NCI-H526 treated with DMSO at 0.1 percent for 48 hours (cell line): ENCODE measurements around the gene RHBDL1.

Source experiments
- DNase-seq: peaks from one replicate; lab custom pipeline; 2025; lab: John Stamatoyannopoulos, UW

Gene RHBDL1

DNA sequence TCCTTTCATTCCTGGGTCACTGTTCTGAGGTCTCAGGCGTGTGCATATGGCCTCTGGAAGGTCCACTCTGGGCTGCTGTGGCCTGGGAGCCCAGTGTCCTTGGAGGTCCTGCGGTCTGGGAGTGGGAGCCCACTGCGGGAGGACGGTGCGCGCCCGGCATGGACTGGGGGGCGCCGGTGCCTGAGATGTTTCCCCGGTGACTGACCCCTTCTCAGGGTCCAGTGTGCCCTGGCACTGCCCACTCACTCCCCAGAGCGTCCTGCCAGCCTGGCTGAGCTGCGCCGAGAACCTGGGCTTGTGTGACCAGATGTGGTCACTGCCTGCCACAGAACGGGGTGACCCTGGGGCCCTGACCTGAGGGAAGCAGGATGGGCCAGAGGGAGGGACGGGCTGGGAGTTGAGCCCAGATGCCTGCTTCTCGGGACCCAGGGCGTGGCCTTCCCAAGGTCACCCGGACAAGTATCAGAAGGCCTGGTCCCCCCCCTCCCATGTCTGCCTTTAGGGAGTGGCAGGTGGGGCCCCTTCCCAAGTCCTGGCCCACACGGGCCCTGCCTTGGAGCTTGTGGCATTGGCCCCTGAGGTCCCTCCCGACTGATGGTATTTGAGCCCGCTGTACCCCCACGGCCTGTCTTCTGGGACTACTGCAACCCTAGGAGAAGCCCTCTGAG is 1.1 kb upstream of the RHBDL1 start:
- no peak for DNase-seq

DNA sequence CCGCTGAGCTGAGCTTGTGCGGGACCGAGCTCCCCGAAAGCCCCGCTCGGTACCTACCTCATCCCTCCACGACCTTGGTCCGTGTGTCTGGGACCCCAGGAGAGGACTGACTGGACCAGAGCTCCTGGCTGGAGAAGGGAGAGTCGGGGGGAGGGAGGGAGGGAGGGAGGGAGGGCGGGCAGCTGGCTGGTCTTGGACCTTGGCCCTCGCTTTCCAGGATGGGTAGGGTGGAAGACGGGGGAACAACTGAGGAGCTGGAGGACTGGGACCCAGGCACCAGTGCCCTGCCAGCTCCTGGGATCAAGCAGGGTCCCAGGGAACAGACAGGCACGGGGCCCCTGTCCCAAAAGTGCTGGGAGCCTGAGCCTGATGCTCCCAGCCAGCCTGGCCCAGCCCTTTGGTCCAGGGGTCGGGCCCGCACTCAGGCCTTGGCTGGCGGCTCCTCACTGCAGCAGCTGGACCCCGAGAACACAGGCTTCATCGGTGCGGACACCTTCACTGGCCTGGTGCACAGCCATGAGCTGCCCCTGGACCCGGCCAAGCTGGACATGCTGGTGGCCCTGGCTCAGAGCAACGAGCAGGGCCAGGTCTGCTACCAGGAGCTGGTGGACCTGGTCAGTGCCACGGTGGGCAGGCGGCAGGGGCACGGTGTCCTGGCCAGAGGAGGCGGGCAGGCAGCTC is 553 bp downstream of the RHBDL1 start:
- DNase-seq = no peak

DNA sequence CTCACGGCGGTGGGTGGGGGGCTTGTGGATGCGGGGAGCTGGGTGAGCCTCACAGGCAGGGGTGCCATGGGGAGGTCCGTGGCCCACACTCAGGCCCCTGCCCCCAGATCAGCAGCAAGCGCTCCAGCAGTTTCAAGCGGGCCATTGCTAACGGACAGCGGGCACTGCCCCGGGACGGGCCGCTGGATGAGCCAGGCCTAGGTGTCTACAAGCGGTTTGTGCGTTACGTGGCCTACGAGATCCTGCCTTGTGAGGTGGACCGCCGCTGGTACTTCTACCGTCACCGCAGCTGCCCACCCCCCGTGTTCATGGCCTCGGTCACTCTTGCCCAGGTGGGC is 1.1 kb downstream of the RHBDL1 start:
- no peak for DNase-seq

- DNase-seq = no peak
Measured at GRCh38 chr16:676913-677312, 1.4 kb downstream of the RHBDL1 start.

GRCh38 chr16:677316-678190 is 2.1 kb downstream of the RHBDL1 start:
- DNase-seq = peak; percentile 58

GRCh38 chr16:678209-678857 is 2.9 kb downstream of the RHBDL1 start:
- no peak for DNase-seq

DNA sequence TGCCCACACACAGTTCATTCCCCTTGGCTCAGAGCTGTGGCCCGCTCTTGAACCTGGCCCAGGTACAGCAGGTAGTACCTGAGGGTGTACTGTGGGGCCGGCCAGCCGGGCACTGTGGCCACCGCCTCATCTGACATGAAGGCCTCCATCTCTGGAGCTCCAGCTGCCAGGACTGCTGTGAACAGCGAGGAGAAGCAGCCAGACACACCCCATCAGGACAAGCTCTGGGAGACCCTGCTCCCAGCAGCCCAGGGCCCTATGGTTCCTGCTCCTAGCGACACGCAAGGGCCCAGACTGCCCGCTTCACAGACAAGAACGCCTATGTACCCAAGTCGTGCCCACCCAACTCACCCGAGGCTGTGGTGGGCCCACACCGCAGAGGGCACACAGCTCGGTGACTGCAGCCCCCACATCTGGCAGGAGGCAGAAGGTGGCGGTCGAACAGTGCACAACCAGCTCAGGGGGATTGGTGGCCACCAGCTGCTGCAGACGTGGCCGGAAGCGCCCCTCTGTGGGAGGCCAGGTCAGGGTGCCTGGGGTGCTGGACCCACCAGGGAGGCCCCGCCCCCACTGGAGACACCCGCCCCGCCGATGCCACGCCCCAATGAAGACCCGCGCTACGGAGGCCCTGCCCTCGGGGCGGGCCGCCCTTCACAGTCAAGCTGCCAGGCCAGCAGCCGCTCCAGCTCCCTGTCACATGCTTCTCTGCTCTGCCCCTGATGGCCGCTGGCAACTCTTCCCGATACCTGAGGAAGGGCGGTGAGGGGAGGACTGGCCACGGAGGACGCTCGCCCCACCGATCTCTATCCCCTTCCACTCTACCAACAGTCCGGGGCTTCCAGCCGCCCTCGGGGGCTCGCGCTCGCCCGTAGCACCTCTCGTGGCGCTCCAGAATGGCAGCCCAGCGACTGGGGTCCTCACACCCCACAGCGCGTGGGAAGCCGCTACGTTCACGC is 3.7 kb downstream of the RHBDL1 start:
- DNase-seq = peak; percentile 60

DNA sequence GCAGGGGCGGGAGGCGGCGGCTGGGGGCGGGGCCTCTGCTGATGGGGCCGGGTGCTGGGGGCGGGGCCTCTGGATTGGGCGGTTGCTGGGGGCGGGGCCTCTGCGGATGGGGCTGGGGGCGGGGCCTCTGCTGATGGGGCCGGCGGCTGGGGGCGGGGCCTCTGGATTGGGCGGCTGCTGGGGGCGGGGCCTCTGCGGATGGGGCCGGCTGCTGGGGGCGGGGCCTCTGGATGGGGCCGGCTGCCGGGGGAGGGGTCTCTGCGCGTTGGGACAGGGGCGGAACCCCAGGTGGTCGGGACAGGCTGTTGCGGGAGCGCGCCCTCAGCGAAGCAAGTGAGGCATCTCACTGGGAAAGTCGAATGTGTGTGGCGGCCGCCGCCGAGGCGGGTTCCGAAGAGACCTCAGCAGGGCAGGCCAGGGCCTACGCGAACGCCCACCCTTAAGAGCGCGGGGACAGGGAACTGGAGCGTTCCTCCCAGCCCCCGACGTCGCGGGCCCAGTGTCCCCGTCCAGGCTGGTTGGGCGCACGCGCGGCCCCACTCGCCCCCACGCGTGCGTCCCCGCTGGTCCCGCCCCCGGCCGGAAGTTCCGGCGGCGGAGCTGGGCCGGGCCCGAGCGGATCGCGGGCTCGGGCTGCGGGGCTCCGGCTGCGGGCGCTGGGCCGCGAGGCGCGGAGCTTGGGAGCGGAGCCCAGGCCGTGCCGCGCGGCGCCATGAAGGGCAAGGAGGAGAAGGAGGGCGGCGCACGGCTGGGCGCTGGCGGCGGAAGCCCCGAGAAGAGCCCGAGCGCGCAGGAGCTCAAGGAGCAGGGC is 4.5 kb downstream of the RHBDL1 start, which contains the start of gene STUB1:
STUB1 (plus strand) TSS at position 597 of the 811 bp plus-strand sequence; CDS start at position 713, 116 bp downstream.
- DNase-seq = peak; percentile 71

DNA sequence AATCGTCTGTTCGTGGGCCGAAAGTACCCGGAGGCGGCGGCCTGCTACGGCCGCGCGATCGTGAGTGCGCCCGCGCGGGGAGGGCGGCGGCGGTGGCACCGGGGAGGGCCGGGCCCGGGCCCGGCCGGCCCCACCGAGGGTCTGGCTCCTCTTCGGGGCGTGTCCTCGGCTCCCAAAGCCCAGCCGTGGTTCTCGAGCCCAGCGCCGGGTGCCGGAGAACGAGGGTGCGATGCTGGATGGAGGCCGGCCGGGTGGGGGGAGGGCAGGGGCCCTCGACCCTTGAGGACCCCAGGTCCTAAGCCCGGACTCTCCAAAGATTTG is 5.1 kb downstream of the RHBDL1 start:
- DNase-seq = no peak

GRCh38 chr16:680967-681745 is 5.7 kb downstream of the RHBDL1 start:
- DNase-seq = no peak

GRCh38 chr16:681746-682427 is 6.4 kb downstream of the RHBDL1 start:
- no peak for DNase-seq

DNA sequence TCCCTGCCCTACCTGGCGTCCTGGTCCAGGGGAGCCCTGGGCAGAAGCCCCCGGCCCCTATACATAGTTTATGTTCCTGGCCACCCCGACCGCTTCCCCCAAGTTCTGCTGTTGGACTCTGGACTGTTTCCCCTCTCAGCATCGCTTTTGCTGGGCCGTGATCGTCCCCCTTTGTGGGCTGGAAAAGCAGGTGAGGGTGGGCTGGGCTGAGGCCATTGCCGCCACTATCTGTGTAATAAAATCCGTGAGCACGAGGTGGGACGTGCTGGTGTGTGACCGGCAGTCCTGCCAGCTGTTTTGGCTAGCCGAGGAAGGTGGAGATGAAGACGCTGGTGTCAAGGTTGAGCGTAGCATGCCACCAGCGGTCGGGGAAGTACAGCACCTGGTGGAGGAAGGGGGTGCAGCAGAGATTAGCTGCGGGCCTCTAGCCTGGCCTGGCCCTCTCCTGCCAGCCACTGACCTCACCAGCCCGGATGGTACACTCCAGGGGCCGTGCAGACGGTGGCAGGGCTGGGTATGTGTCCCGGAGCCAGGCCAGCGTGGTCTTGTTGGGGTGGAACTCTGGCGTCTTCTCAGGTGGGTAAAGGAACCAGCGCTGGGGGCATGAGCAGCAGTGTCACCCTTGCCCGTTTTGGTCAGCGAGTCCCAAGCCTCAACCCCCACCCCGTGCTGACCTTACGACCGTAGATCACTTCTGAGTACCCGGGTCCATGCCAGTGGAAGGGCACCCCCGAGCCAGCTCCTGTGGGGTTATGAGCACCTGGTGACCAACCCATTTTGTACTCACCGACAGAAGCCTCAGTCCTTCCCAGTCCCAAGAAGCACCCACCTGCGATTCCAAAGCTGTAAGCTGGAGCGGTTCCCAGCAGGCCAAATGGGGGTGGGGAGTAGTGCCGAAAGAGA is 7.3 kb downstream of the RHBDL1 start:
- no peak for DNase-seq

DNA sequence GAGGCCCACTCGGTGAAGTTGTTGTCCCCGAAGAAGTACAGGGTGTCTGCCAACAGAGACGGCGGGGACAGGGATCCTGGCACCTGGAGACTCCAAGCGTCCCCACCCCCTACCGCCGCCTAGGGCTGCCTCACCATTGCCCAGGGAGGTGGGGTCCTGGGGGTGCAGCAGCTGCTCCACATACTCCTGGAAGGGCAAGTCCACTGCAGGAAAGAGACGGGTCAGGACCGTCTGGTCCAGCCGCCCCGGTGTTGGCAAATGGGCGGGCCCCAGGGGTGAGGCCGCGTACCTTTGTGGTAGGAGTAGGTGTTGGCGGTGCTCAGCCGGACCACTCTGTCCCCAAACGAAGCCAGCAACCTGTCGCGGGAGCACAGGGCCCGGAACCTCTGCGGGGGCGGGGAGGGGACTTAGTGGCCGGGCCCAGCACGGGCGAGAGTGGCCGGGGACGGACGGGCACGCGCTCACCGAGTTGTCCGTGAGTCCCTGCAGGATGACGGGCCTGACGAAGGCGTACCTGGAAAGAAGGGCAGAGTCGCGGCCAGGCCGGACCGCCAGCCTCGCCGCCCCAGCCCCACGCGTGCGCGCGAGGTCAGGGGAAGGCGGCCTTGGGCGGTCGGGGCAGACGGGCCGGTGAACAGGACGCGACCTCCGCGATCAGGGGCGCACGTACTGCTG is 8.1 kb downstream of the RHBDL1 start:
- DNase-seq = no peak

DNA sequence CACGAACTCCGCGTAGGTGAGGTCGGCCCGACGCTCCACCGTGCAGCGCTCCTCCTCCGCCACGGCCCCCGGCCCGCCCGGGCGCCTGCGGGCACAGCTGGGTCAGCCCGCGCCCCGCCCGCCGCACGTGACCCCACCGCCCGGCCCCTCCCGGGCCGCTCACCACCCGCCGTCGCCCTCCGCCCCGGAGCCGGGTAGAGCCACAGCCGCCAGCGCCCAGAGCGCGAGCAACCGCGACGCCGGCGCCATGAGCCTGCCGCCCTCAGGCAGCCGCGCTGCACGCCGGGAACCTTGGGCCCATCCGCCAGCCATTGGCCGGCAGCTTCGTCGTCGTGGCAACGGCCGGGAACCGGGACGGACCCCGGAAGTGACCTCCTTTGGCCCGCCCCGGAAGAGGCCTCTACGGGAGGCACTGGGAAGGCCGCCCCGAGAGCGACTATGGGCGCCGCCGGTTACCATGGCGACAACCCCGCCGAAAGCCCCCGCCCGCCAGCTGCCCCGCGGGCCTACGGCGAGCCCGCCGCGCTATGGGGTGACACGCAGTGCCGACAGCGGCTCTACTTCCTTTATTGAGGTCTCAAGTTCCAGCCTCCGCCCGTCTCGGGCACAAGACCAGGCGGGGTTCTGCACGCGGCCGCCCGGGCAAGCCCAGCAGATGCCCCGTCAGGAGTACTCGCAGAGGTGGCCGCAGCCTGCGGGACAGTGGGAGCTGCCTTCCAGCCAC is 8.8 kb downstream of the RHBDL1 start, which contains the start of gene JMJD8:
JMJD8 (minus strand) TSS at position 264 of the 724 bp plus-strand sequence; CDS start at position 249, 15 bp downstream.
- peak; percentile 78 for DNase-seq

- DNase-seq = peak; percentile 43
Measured at GRCh38 chr16:684961-685696, 9.7 kb downstream of the RHBDL1 start.

DNA sequence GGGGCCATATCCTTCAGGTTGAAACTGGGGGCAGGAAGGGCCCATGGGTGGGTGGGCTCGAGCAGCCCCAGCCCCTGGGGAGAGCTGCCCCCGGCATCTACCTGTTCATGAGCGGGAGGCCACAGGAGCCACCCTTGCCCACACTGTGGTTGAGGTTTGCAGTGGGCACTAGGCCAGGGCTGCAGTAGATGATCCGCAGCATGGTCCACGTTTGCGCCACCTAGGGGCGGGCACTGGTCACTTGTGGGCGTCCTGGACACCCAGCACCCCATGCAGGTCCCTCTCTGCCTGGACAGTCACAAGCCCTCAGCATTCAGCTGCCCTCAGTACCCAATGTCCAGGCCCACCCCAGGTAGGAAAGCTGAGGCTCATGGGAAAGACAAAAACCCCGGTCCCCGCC is 10.5 kb downstream of the RHBDL1 start:
- no peak for DNase-seq
